ENCODE results near the gene MAPK1.

- no peak for TF ChIP-seq CTCF (conservative IDR thresholded peaks at IDR 0.05)
- no peak for TF ChIP-seq ZFX (IDR thresholded peaks at IDR 0.05)
Measured at GRCh38 chr22:21827628-21828267, 39.7 kb downstream of the MAPK1 start.
